Stimulated activated CD4-positive, alpha-beta T cell treated with anti-CD3 and anti-CD28 coated beads, Interleukin-1b, Interleukin-23, amount 100 ng/mL, for 24 hours (primary cell): Measurements from ENCODE around the gene XNDC1N.
"Not testable (repeated sequence)": the region's sequence is repeated elsewhere in the genome, so short reads cannot be mapped to it uniquely, and the experiment has no call there.

ENCODE experiments used
- DNase-seq, 4 experiments: peaks; one replicate each; pipeline ENCODE4 v3.0.0-alpha.2; 2020; ENCODE audit warnings: low read depth in 4 of 4, low spot score in 1 of 4

XNDC1N gene

DNA sequence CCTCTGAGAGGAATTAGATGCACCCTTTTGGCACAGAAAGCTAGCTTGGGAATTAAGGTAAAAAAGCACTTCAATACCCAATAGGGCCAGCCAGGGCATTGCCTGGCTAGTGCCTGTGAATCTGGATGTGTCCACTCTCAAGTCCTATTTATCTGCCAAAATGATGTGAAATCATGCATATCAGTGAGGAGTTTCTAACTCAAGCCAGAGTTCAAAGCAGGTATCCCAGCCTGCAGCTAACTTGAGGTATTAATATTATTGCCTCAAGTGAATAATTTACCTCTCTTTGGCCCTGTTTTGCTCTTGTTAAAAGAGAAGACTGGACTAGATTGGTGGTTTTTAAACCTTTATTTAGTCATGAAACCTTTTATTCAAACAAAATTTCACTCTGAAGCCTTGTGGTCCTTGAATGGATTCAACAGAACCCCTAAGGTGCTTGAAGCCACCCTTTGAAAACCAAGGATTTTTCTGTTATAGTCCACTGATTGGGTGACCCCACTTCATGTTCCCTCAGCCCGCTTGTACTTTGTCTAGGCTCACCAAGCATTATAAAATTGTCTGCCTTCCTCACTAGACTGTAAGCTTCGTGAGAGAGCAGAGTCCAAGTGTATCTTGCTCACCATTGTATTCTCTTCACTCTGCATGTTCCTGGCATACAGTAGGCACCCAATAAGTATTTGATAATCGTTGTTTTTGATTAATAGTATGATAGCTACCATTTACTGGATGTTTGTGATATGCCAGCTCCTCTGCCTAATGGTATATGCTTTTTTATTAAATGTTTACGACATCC lies 4.9 kb upstream of the XNDC1N start:
- DNase-seq, result no peak

DNA sequence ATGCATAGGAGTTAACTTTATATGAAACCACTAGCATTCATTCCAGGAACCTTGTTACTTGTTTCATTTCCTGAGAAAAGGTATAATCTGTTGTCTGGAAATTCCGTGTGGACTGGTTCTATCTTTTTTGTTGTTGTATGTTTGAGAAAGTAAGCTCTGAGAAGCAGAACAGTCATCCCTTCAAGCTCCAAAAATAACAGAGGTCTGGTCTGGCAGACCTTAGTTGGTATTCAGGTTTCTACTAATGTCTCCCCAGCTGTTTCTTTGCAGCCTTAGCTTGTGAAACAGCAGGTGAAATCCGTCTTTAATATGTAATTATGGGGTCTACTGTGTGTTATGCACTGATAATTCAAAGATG lies 2.8 kb upstream of the XNDC1N start:
- DNase-seq, result no peak

DNA sequence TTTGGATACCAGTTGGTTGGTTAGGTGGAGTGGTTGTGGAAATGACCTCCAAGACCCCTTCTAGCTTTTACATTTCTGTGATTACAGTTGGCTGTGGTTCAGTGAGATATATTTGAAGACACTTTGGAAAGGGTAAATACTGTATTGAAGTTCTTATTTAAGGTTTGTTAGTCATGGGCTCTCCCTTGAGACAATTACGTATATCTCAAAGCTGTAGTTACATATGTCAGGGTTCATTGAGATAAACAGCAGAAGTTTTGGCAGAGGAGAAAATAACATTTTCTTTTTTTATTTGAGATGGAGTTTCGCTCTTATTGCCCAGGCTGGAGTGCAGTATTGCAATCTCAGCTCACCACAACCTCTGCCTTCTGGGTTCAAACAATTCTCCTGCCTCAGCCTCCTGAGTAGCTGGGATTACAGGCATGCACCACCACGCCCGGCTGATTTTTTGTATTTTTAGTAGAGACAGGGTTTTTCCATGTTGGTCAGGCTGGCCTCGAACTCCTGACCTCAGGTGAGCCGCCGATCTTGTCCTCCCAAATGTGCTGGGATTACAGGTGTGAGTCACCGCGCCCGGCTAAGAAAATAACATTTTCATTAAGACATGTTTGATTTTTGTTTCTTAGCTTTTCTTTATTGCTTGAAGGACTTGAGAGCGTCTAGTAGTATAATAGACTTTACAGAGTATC lies 2.3 kb upstream of the XNDC1N start:
- no peak for DNase-seq

DNA sequence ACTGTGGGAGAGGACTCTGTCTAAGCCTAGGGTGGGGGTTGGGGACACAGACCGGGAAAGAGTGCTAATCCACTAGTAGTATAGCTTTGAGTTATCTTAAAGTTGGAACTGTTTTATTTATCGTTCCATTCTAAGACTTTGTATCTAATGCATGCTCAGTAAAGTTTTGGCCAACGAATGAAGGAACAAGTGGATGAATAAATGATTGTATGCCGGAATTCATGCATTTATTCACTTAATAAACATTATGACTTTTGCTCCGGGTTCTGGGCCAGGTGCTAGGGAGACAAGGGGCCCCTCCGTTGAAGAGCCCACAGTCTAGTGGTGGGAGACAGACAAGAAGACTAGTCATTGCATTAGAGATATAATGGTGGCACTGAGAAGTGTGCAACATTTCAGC lies 1.1 kb upstream of the XNDC1N start:
- no peak for DNase-seq

- peak; percentile 94 to 99 (median 97) for DNase-seq
These were observed 496 bp upstream of the XNDC1N start, which contains the start of gene RNF121 for GRCh38 chr11:71928737-71929443. TSS of gene RNF121 (plus strand) at chr11:71929046. CDS start at chr11:71929062, 16 bp downstream.

GRCh38 chr11:71917646-71918140 lies 10.7 kb downstream of the XNDC1N start:
- no peak for DNase-seq

DNA sequence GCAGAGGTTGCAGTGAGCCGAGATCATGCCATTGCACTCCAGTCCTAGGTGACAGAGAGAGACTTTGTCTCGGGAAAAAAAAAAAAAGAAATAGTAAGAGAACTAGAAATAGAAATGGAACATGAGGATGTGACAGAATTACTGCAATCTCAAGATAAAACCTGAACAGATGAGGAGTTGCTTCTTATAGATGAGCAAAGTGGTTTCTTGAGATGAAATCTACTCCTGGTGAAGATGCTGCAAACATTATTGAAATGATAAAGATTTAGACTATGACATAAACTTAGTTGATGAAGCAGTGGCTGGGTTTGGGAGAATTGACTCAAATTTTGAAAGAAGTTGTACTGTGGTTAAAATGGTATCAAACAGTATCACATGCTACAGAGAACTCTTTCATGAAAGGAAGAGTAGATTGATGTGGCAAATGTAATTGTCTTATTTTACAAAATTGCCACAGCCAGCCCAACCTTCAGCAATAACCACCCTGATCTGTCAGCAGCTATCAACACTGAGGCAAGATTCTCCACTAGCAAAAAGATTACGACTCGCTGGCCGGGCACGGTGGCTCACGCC lies 13.7 kb downstream of the XNDC1N start:
- DNase-seq, result no peak

DNA sequence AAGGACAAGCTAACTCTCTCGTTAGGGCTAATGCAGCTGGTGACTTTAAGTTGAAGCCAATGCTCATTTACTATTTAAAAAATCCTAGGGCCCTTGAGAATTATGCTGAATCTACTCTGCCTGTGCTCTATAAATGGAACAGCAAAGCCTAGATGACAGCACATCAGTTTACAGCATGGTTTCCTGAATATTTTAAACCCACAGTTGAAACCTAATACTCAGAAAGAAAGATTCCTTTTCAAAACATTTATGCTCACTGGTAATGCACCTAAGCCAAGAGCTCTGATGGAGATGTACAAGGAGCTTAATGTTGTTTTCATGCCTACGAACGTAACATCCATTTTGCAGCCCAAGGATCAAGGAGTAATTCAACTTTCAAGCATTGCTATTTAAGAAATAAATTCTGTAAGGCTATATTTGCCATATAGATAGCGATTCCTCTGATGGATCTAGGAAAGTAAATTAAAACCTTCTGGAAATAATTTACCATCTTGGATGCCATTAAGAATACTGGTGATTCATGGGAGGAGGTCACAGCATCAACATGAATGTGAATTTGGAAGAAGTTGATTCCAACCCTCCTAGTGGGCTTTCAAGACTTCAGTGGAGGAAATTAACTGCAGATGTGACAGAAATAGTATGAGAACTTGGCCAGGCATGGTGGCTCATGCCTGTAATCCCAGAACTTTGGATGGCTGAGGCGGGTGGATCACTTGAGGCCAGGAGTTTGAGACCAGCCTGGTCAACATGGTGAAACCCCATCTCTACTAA lies 14.5 kb downstream of the XNDC1N start:
- DNase-seq, result no peak

- not testable (repeated sequence) for DNase-seq
These were observed 16.4 kb downstream of the XNDC1N start for GRCh38 chr11:71911986-71912340.

GRCh38 chr11:71911321-71911985 lies 16.9 kb downstream of the XNDC1N start:
- DNase-seq, result peak; percentile 17 to 73 (median 57)

GRCh38 chr11:71910775-71911174 lies 17.6 kb downstream of the XNDC1N start:
- not testable (repeated sequence) for DNase-seq

DNA sequence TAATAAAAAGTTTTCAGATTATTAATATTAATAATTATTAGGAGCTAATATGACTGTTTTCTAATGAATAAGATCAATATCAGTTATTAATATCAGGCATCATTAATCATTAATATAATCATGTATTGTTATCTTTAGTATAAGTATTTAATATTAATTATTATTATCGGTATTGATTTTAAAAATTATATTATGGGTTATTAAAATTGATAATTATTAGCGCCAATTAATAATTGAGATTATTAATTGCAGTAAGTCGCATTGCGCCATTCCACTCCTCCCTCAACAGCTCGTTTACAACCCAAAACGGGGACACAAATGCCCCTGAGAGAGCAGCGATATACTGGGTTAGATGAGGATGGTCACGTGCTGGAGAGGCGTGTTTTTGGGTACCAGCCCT lies 20.2 kb downstream of the XNDC1N start:
- no peak for DNase-seq

- DNase-seq, result not testable (repeated sequence)
These were observed 27.3 kb downstream of the XNDC1N start for GRCh38 chr11:71901137-71901536.

DNA sequence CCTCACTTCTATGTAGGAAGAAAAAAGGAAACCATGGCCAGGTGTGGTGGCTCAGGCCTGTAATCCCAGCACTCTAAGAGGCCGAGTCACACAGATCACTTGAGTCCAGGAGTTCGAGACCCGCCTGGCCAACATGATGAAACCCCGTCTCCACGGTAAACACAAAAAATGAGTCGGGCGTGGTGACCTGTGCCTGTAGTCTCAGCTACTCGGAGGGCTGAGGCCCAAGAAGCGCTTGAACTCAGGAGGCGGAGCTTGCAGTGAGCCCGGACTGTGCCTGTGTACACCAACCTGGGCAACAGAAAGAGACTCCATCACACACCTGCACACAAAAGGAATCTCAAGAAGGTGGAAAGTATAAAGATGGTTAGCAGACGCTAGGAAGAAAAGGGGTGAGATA lies 32.4 kb downstream of the XNDC1N start:
- no peak for DNase-seq

- DNase-seq, result not testable (repeated sequence)
These were observed 39.1 kb downstream of the XNDC1N start for GRCh38 chr11:71889181-71889872.

- DNase-seq, result not testable (repeated sequence)
These were observed 39.9 kb downstream of the XNDC1N start for GRCh38 chr11:71888335-71889010.

DNA sequence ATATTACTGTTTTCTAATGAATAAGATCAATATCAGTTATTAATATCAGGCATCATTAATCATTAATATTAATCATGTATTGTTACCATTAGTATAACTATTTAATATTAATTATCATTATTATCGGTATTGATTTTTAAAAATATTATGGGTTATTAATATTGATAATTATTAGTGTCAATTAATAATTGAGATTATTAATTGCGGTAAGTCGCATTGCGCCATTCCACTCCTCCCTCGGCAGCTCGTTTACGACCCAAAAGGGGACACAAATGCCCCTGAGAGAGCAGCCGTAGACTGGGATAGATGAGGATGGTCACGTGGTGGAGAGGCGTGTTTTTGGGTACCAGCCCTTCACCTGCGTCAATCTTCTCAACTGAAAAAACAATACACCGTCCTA lies 42.6 kb downstream of the XNDC1N start:
- DNase-seq, result not testable (repeated sequence)
